Neural progenitor cell (in vitro differentiated cells): ENCODE measurements around the gene APBB2.

Experiments
- EZH2 ChIP-seq: fragments of 200-600 bp; sonication (generic); IDR thresholded peaks from 2 replicates; pipeline ENCODE4 v1.6.1; 2017; ENCODE audit warnings: antibody characterized with exemption, mild to moderate bottlenecking, moderate library complexity
- EZH2phosphoT487 ChIP-seq: fragments of 200-600 bp; sonication (generic); IDR thresholded peaks from 2 replicates; pipeline ENCODE4 v1.6.1; 2017; ENCODE audit warnings: antibody characterized with exemption

GRCh38 chr4:40856840-40857362 is 357.4 kb downstream of the APBB2 start:
- no peak for TF ChIP-seq EZH2phosphoT487
- TF ChIP-seq EZH2: no peak
